Fibroblast of lung (primary cell): Measurements from ENCODE around the gene CHMP4B. TPM values are rescaled to one million over a fixed set of nuclear protein-coding genes. Genes with fewer than 3 reads are reported as not detected.

Experiments used
- DNase-seq, 2 donors: peaks; one replicate each; pipeline versions ENCODE4 v3.0.0 to v3.0.0-alpha.2; 2010; ENCODE audit warnings: low read depth in 2 of 2
- H2AFZ ChIP-seq: 2 replicates; pipeline ENCODE4 v1.5.1; 2012; ENCODE audit warnings: low read length, control low read depth, inconsistent platforms
- H3K27ac ChIP-seq: 2 replicates; pipeline ENCODE4 v1.5.1; 2011; ENCODE audit warnings: low read length, control low read depth; ENCODE audit not compliant: insufficient read depth
- H3K27me3 ChIP-seq: 2 replicates; pipeline ENCODE4 v1.5.1; 2011; ENCODE audit warnings: mild to moderate bottlenecking, low read length; ENCODE audit not compliant: control insufficient read depth, insufficient read depth
- H3K36me3 ChIP-seq: 2 replicates; pipeline ENCODE4 v1.5.1; 2011; ENCODE audit warnings: low read length; ENCODE audit not compliant: control insufficient read depth, insufficient read depth
- H3K4me1 ChIP-seq: 2 replicates; pipeline ENCODE4 v1.5.1; 2011; ENCODE audit warnings: low read length; ENCODE audit not compliant: control insufficient read depth, insufficient read depth; ENCODE audit errors: extremely low read depth
- H3K4me2 ChIP-seq: 2 replicates; pipeline ENCODE4 v1.5.1; 2011; ENCODE audit warnings: low read length, control low read depth; ENCODE audit not compliant: insufficient read depth; ENCODE audit errors: extremely low read depth
- H3K4me3 ChIP-seq, 4 experiments: fragments of 200-600 bp in 1 of 4; sonication (generic) in 1 of 4; replicated peaks in 1 of 4; 2 replicates each; pipeline ENCODE4 v1.5.1; 2011 to 2016; ENCODE audit warnings: low read length in 4 of 4, low read depth in 3 of 4, mild to moderate bottlenecking in 3 of 4, control low read depth in 2 of 4, inconsistent platforms in 1 of 4, mixed read lengths in 1 of 4; ENCODE audit not compliant: insufficient read depth in 1 of 4; ENCODE audit errors: control extremely low read depth in 1 of 4
- H3K79me2 ChIP-seq: 2 replicates; pipeline ENCODE4 v1.5.1; 2012; ENCODE audit warnings: mild to moderate bottlenecking, low read length, inconsistent platforms; ENCODE audit not compliant: control insufficient read depth, insufficient read depth
- H3K9ac ChIP-seq: 2 replicates; pipeline ENCODE4 v1.5.1; 2011; ENCODE audit warnings: mild to moderate bottlenecking, low read length, control low read depth; ENCODE audit not compliant: insufficient read depth
- H3K9me3 ChIP-seq: 2 replicates; pipeline ENCODE4 v1.5.1; 2012; ENCODE audit warnings: low read depth, low read length; ENCODE audit not compliant: control insufficient read depth, insufficient read depth
- H4K20me1 ChIP-seq: 2 replicates; pipeline ENCODE4 v1.5.1; 2011; ENCODE audit warnings: low read length; ENCODE audit not compliant: control insufficient read depth, insufficient read depth; ENCODE audit errors: extremely low read depth
- EZH2 ChIP-seq: IDR thresholded peaks from 2 replicates; pipeline ENCODE4 v1.5.1; 2012; ENCODE audit warnings: low read length, control low read depth, mild to moderate bottlenecking; ENCODE audit errors: missing control alignments
- polyA plus RNA-seq, 2 donors: library from polyadenylated mRNA; depleted of rRNA in 1 of 2; stranded (reverse) in 1 of 2; unstranded in 1 of 2; fragments of >200 nt; gene quantifications; 2 replicates each; pipeline ENCODE4 v1.2.1, GENCODE V29; 2011 to 2012; ENCODE audit warnings: missing spikeins in 1 of 2
- total RNA-seq: library from RNA; depleted of rRNA; stranded (reverse); fragments of >200 nt; gene quantifications from 2 replicates; pipeline ENCODE4 v1.2.1, GENCODE V29; 2014
- TF ChIP-seq, protein P1 (sequence below), 2 donors: IDR thresholded peaks in 1 of 2; conservative IDR thresholded peaks in 1 of 2; 1 replicate in 1 of 2; 2 replicates in 1 of 2; pipeline ENCODE4 v1.5.1; 2011 to 2012; ENCODE audit warnings: low read length in 2 of 2, control low read depth in 1 of 2, inconsistent platforms in 1 of 2, low read depth in 1 of 2, mild to moderate bottlenecking in 1 of 2

CHMP4B gene
- total and polyA plus RNA-seq, 2 donors (not counting 1 experiment from before 2014, with no cell fraction given), result 26.3 to 83.2 TPM

DNA sequence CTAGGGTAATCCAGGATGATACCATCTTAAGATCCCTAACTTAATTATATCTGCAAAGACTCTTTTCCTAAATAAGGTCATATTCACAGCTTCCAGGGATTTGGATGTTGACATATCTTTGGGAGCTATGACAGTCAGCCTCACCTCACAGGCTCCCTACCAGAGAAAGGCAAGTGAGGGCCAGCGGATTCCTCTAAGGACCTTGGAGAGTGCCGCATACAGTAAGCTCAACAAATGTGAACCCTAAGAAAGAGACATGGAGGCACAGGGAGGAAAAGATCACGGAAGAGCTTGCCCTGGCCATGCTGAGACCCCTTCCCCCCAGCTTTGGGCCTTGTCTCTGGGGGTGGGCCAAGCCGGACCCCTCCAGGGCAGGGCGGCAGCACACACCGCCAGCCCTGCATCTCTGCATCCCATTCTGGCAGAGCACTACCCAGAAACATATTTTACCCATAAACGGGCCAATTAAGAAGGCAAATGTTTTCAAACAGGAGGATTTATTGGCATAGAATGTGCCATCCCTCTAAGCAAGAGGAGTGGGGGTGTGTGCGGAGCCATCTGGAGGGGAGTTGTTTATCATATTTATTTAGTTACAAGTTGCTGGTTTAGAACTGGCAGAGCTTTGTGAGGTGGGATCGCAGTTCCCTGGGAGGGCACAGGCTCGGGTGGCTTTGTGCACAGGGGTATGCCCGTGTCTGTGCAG, 55.4 kb downstream of the CHMP4B start:
- Histone ChIP-seq H3K4me2 (no peak overlapping the region), H3K27ac (no peak overlapping the region), H3K27me3 (peaks cover 2% of the 10 kb centered on the region), H3K9ac (no peak overlapping the region), H3K4me1 (no peaks in the 10 kb centered on the region), H3K36me3 (no peaks in the 10 kb centered on the region), H3K79me2 (no peaks in the 10 kb centered on the region), H2AFZ (no peak overlapping the region), H3K9me3 (no peaks in the 10 kb centered on the region), H4K20me1 (no peaks in the 10 kb centered on the region), H3K4me3 (no peak overlapping the region)
- TF ChIP-seq EZH2, result no peak
- TF ChIP-seq, protein P1, sequence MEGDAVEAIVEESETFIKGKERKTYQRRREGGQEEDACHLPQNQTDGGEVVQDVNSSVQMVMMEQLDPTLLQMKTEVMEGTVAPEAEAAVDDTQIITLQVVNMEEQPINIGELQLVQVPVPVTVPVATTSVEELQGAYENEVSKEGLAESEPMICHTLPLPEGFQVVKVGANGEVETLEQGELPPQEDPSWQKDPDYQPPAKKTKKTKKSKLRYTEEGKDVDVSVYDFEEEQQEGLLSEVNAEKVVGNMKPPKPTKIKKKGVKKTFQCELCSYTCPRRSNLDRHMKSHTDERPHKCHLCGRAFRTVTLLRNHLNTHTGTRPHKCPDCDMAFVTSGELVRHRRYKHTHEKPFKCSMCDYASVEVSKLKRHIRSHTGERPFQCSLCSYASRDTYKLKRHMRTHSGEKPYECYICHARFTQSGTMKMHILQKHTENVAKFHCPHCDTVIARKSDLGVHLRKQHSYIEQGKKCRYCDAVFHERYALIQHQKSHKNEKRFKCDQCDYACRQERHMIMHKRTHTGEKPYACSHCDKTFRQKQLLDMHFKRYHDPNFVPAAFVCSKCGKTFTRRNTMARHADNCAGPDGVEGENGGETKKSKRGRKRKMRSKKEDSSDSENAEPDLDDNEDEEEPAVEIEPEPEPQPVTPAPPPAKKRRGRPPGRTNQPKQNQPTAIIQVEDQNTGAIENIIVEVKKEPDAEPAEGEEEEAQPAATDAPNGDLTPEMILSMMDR (conservative IDR thresholded peaks at IDR 0.05 in 1 of 2, IDR thresholded peaks at IDR 0.05 in 1 of 2; ENCODE audit: low read depth in 1 of 2, low read length in 2 of 2), result no peak
- DNase-seq, result no peak

DNA sequence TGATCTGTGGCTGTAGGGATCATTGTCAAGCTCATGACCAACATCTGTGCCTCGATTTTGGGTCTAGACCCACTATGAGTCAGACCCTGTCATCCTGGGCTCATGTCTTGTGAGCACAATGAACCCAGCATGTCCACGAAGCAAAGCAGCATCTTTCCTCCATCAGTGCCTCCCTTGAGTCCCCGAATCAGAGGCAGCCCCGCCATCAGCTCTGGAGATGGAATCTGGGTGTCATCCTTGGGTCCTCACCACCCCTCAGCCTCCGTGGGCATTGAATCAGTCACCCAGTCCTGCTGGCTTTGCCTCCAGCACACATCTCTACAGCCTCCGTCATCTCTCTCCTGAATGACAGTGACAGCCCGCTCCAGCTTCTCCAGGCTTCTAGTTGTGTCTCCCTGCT, 56.9 kb downstream of the CHMP4B start:
- H3K4me1 ChIP-seq, result no peaks in the 10 kb centered on the region
- no peaks in the 10 kb centered on the region for H4K20me1 ChIP-seq
- TF ChIP-seq EZH2, result no peak
- TF ChIP-seq, protein P1 (conservative IDR thresholded peaks at IDR 0.05 in 1 of 2, IDR thresholded peaks at IDR 0.05 in 1 of 2; ENCODE audit: low read depth in 1 of 2, low read length in 2 of 2), result no peak
- H3K4me3 ChIP-seq, result no peak overlapping the region
- H3K27ac ChIP-seq, result no peak overlapping the region
- peaks cover 2% of the 10 kb centered on the region for H3K27me3 ChIP-seq
- DNase-seq, result no peak
- H2AFZ ChIP-seq, result no peak overlapping the region
- no peak overlapping the region for H3K4me2 ChIP-seq
- no peaks in the 10 kb centered on the region for H3K9me3 ChIP-seq
- H3K79me2 ChIP-seq, result no peaks in the 10 kb centered on the region
- no peak overlapping the region for H3K9ac ChIP-seq
- no peaks in the 10 kb centered on the region for H3K36me3 ChIP-seq

DNA sequence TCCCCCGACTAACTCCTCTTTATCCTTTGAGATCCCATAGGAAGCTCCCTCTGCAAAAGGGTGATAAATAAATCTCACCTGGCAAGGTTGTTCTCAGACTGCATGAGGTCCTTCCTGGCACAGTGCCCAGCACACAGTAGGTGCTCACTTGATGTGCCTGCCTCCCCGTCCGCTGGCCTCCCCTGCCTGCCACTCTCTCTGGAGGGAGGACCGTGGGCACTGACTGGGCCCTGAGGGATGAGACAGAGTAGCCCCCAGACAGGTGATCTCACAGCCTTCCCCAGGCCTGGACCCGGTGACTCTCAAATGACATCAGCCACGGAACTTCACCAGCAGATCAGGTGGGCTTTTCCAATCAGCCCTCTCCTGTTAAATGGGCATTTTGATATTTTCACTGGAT, 57.4 kb downstream of the CHMP4B start:
- Histone ChIP-seq H3K4me1 (no peaks in the 10 kb centered on the region), H4K20me1 (no peaks in the 10 kb centered on the region), H3K4me3 (no peak overlapping the region), H3K9ac (no peak overlapping the region), H3K79me2 (no peaks in the 10 kb centered on the region), H3K9me3 (no peaks in the 10 kb centered on the region), H3K4me2 (no peak overlapping the region), H2AFZ (no peak overlapping the region), H3K27ac (no peak overlapping the region), H3K27me3 (peaks cover 2% of the 10 kb centered on the region), H3K36me3 (no peaks in the 10 kb centered on the region)
- no peak for TF ChIP-seq EZH2
- TF ChIP-seq, protein P1 (conservative IDR thresholded peaks at IDR 0.05 in 1 of 2, IDR thresholded peaks at IDR 0.05 in 1 of 2; ENCODE audit: low read depth in 1 of 2, low read length in 2 of 2), result no peak
- no peak for DNase-seq
